DOHH2 (cell line): ENCODE measurements around the gene SLC12A8.

Experiments used
- H3F3A ChIP-seq: fragments of 200-600 bp; sonication (generic), shearing (Covaris generic); 2 replicates; pipeline ENCODE4 v1.6.0; 2016; ENCODE audit warnings: antibody characterized with exemption, mild to moderate bottlenecking; ENCODE audit not compliant: control insufficient read depth, insufficient read depth
- H3K27ac ChIP-seq: fragments of 200-600 bp; sonication (generic); 2 replicates; pipeline ENCODE4 v1.5.1; 2014; ENCODE audit warnings: low read depth, mild to moderate bottlenecking, low read length, moderate library complexity
- H3K27me3 ChIP-seq: fragments of 200-600 bp; sonication (generic); 2 replicates; pipeline ENCODE4 v1.6.1; 2014; ENCODE audit warnings: mild to moderate bottlenecking, low read length, mixed read lengths; ENCODE audit not compliant: control insufficient read depth
- H3K36me3 ChIP-seq: fragments of 200-600 bp; sonication (generic); 2 replicates; pipeline ENCODE4 v1.6.1; 2014; ENCODE audit warnings: mild to moderate bottlenecking, low read length, moderate library complexity, mixed read lengths; ENCODE audit not compliant: control insufficient read depth
- H3K4me1 ChIP-seq: fragments of 200-600 bp; sonication (generic); 2 replicates; pipeline ENCODE4 v1.6.1; 2014; ENCODE audit warnings: mild to moderate bottlenecking, low read length, mixed read lengths; ENCODE audit not compliant: control insufficient read depth
- H3K4me2 ChIP-seq: fragments of 200-600 bp; sonication (generic); 2 replicates; pipeline ENCODE4 v1.6.0; 2014; ENCODE audit warnings: mild to moderate bottlenecking, low read length, moderate library complexity
- H3K4me3 ChIP-seq: fragments of 200-600 bp; sonication (generic); 2 replicates; pipeline ENCODE4 v1.5.1; 2014; ENCODE audit warnings: mild to moderate bottlenecking, low read length, mixed read lengths
- H3K79me2 ChIP-seq: fragments of 200-600 bp; sonication (generic); 2 replicates; pipeline ENCODE4 v1.6.1; 2014; ENCODE audit warnings: mild to moderate bottlenecking, low read length, mixed read lengths; ENCODE audit not compliant: control insufficient read depth
- H3K9me2 ChIP-seq: fragments of 200-600 bp; sonication (generic); replicated peaks from 2 replicates; pipeline ENCODE4 v1.6.1; 2014; ENCODE audit warnings: mild to moderate bottlenecking, low read length, mixed read lengths; ENCODE audit not compliant: control insufficient read depth
- H3K9me3 ChIP-seq: fragments of 200-600 bp; sonication (generic); 2 replicates; pipeline ENCODE4 v1.6.1; 2014; ENCODE audit warnings: antibody characterized with exemption, low read length, mixed read lengths; ENCODE audit not compliant: control insufficient read depth, insufficient read depth
- H4K20me1 ChIP-seq: fragments of 200-600 bp; sonication (generic); 2 replicates; pipeline ENCODE4 v1.6.0; 2014; ENCODE audit warnings: low read depth, mild to moderate bottlenecking, antibody characterized with exemption, low read length, moderate library complexity; ENCODE audit not compliant: control insufficient read depth, insufficient read depth
- EZH2phosphoT487 ChIP-seq: fragments of 200-600 bp; sonication (generic); IDR thresholded peaks from 2 replicates; pipeline ENCODE4 v1.6.1; 2017; ENCODE audit warnings: borderline replicate concordance, mild to moderate bottlenecking, antibody characterized with exemption, low read length, moderate library complexity, mixed read lengths
- TF ChIP-seq, protein P1 (sequence below): fragments of 200-600 bp; sonication (generic); IDR thresholded peaks from one replicate; pipeline ENCODE4 v1.5.1; 2014; ENCODE audit warnings: antibody characterized with exemption, mild to moderate bottlenecking, low read depth, low read length; ENCODE audit not compliant: poor library complexity, severe bottlenecking

SLC12A8 gene

DNA sequence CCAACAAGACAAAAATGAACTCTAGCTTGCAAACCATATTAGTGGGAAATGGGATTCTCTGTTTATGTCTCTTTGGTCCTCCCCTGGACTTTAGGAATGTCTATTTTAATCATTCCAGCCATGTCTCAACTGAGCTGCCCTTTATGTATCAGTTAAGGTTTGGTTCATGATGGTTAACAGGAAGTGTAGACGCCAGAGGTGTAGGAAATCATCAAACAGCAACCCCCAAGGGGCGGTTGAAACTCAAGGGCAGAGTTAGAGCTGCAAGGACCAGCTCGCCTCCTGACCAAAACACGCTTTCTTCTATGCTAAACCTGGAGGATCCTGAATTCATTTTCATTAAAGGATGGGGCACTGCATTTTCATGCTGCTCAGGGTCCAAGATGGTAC lies 103.0 kb downstream of the SLC12A8 start:
- Histone ChIP-seq H3K9me2 (no peaks in the 10 kb centered on the region), H3K79me2 (no peaks in the 10 kb centered on the region), H3K9me3 (no peaks in the 10 kb centered on the region), H3K4me1 (peaks cover 10% of the 10 kb centered on the region), H3K27me3 (peaks cover 14% of the 10 kb centered on the region), H3K27ac (no peak overlapping the region), H3K4me2 (no peak overlapping the region), H4K20me1 (no peaks in the 10 kb centered on the region), H3K4me3 (no peak overlapping the region), H3F3A (no peaks in the 10 kb centered on the region), H3K36me3 (no peaks in the 10 kb centered on the region)
- TF ChIP-seq, protein P1, sequence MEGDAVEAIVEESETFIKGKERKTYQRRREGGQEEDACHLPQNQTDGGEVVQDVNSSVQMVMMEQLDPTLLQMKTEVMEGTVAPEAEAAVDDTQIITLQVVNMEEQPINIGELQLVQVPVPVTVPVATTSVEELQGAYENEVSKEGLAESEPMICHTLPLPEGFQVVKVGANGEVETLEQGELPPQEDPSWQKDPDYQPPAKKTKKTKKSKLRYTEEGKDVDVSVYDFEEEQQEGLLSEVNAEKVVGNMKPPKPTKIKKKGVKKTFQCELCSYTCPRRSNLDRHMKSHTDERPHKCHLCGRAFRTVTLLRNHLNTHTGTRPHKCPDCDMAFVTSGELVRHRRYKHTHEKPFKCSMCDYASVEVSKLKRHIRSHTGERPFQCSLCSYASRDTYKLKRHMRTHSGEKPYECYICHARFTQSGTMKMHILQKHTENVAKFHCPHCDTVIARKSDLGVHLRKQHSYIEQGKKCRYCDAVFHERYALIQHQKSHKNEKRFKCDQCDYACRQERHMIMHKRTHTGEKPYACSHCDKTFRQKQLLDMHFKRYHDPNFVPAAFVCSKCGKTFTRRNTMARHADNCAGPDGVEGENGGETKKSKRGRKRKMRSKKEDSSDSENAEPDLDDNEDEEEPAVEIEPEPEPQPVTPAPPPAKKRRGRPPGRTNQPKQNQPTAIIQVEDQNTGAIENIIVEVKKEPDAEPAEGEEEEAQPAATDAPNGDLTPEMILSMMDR, result no peak
- no peak for TF ChIP-seq EZH2phosphoT487

- Histone ChIP-seq H3K9me3 (no peaks in the 10 kb centered on the region), H3K4me2 (no peak overlapping the region), H3K4me3 (no peak overlapping the region), H3F3A (no peaks in the 10 kb centered on the region), H3K79me2 (no peaks in the 10 kb centered on the region), H3K36me3 (no peaks in the 10 kb centered on the region), H3K9me2 (no peaks in the 10 kb centered on the region), H4K20me1 (no peaks in the 10 kb centered on the region), H3K4me1 (peaks cover 10% of the 10 kb centered on the region), H3K27ac (no peak overlapping the region), H3K27me3 (peaks cover 14% of the 10 kb centered on the region)
- TF ChIP-seq EZH2phosphoT487, result no peak
- TF ChIP-seq, protein P1, result no peak
These were observed 103.6 kb downstream of the SLC12A8 start for GRCh38 chr3:125108833-125109535.

DNA sequence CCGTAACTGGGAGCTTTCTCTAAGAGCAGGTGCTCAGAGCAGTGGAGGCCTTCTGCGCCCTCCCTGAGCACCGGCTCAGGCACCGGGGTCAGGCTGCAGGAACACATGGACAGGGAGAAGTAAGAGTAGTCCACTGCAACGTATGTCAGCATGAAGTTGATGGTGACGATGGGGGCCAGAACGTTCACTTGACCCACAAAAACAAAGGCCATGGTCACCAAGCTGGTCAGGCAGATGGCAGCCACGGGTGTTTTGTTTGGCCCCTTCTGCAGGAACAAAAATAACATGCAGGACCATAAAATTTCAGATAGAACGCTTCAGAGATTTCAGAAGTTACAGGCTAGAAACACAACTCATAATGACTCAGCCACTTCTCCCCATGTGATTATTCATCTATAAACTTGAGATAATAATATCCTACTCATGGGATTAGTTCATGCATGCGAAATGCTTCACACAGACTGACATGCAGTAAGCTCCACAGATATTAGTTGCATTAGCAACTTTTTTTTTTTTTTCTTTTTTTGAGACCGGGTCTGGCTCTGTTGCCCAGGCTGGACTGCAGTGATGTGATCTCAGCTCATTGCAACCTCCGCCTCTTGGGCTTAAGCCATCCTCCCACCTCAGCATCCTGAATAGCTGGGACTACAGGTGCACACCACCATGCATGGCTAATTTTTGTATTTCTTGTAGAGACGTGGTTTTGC lies 104.5 kb downstream of the SLC12A8 start:
- Histone ChIP-seq H3K4me2 (no peak overlapping the region), H4K20me1 (no peaks in the 10 kb centered on the region), H3K79me2 (no peaks in the 10 kb centered on the region), H3K36me3 (no peaks in the 10 kb centered on the region), H3K4me1 (peaks cover 10% of the 10 kb centered on the region), H3K27me3 (peaks cover 14% of the 10 kb centered on the region), H3K27ac (no peak overlapping the region), H3K9me2 (no peaks in the 10 kb centered on the region), H3K9me3 (no peaks in the 10 kb centered on the region), H3K4me3 (no peak overlapping the region), H3F3A (no peaks in the 10 kb centered on the region)
- no peak for TF ChIP-seq EZH2phosphoT487
- TF ChIP-seq, protein P1, result no peak
